Testis (tissue), 2 donors: ENCODE measurements around the gene SPDYE4.

ENCODE experiments used
- POLR2A ChIP-seq: fragments of 450-650 bp; IDR thresholded peaks from one replicate; pipeline ENCODE4 v1.6.1; 2017; ENCODE audit warnings: antibody characterized with exemption, mild to moderate bottlenecking, moderate library complexity
- TF ChIP-seq, protein P1 (sequence below), 3 experiments: fragments of 450-650 bp in 2 of 3; fragments of 200-600 bp in 1 of 3; sonication (generic) in 1 of 3; IDR thresholded peaks; one replicate each; pipeline ENCODE4 v1.5.1; 2016 to 2019; ENCODE audit warnings: antibody characterized with exemption in 3 of 3, mild to moderate bottlenecking in 2 of 3, moderate library complexity in 1 of 3

DNA sequence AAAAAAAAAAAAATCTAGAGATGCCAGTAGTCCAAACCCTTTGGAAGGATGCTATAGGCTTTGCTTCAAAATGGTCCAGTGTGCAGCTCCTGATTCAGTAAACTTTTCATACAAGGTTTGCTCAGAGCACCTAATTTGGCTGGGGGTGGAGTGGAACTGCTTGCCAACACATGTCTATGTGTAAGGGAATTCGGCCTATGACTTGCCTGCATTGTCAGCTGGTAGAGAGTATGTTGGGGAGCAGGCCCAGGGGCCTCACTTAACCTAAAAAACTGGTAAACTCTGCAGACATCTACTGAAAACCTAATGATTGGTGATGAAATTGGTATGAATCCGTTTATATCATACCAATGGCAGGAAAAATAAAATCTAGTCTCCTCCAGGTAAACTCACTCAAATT lies 42.3 kb upstream of the SPDYE4 start:
- TF ChIP-seq, protein P1, sequence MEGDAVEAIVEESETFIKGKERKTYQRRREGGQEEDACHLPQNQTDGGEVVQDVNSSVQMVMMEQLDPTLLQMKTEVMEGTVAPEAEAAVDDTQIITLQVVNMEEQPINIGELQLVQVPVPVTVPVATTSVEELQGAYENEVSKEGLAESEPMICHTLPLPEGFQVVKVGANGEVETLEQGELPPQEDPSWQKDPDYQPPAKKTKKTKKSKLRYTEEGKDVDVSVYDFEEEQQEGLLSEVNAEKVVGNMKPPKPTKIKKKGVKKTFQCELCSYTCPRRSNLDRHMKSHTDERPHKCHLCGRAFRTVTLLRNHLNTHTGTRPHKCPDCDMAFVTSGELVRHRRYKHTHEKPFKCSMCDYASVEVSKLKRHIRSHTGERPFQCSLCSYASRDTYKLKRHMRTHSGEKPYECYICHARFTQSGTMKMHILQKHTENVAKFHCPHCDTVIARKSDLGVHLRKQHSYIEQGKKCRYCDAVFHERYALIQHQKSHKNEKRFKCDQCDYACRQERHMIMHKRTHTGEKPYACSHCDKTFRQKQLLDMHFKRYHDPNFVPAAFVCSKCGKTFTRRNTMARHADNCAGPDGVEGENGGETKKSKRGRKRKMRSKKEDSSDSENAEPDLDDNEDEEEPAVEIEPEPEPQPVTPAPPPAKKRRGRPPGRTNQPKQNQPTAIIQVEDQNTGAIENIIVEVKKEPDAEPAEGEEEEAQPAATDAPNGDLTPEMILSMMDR (IDR thresholded peaks at IDR 0.05) = no peak
- no peak for TF ChIP-seq POLR2A
